GM12872 (cell line): ENCODE measurements around the gene PRF1.
A peak's percentile ranks its signal among the peaks of the same experiment; 100 is the strongest.

Experiments used
- TF ChIP-seq, protein P1 (sequence below): IDR thresholded peaks from 3 replicates; pipeline ENCODE4 v1.5.1; 2011; ENCODE audit warnings: low read depth, mild to moderate bottlenecking, low read length, moderate library complexity; ENCODE audit not compliant: insufficient read depth

PRF1 gene

DNA sequence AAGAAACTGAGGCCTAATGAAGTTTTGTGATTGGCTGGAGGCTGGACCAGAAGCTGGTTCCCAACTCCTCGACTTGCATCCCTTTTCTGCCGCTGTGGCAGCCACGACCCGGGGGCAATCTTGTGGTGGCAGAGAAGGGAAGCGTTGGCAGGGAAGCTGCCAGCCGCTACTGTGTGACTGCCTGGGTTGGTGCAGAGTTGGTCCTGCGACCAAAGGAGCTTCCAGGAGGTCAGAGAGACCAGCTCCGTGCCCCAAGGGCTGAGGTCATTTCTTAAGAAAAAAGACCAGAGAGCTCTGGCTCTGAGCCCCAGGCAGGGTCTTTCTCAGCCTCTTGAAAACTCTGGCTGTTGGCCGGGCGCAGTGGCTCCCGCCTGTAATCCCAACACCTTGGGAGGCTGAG is 47.2 kb downstream of the PRF1 start:
- TF ChIP-seq, protein P1, sequence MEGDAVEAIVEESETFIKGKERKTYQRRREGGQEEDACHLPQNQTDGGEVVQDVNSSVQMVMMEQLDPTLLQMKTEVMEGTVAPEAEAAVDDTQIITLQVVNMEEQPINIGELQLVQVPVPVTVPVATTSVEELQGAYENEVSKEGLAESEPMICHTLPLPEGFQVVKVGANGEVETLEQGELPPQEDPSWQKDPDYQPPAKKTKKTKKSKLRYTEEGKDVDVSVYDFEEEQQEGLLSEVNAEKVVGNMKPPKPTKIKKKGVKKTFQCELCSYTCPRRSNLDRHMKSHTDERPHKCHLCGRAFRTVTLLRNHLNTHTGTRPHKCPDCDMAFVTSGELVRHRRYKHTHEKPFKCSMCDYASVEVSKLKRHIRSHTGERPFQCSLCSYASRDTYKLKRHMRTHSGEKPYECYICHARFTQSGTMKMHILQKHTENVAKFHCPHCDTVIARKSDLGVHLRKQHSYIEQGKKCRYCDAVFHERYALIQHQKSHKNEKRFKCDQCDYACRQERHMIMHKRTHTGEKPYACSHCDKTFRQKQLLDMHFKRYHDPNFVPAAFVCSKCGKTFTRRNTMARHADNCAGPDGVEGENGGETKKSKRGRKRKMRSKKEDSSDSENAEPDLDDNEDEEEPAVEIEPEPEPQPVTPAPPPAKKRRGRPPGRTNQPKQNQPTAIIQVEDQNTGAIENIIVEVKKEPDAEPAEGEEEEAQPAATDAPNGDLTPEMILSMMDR: no peak

DNA sequence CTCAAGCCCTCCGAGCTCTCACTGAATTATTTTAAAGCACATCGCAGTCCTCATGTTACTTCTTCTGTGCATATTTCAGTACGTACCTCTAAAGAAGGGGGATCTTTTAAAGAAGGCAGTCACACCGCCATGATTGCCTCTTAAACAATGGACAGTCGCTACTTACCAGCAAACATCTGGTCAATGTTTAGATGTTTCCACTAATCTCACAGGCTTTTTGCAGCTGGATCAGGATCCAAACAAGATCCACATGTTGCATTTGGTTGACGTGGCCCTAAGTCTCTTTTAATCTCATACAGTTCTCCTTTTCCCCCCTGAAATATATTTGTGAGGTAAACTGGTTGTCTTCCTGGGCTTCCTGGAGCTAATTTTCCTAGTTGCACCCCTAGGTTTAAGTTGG is 50.0 kb downstream of the PRF1 start:
- TF ChIP-seq, protein P1: no peak

DNA sequence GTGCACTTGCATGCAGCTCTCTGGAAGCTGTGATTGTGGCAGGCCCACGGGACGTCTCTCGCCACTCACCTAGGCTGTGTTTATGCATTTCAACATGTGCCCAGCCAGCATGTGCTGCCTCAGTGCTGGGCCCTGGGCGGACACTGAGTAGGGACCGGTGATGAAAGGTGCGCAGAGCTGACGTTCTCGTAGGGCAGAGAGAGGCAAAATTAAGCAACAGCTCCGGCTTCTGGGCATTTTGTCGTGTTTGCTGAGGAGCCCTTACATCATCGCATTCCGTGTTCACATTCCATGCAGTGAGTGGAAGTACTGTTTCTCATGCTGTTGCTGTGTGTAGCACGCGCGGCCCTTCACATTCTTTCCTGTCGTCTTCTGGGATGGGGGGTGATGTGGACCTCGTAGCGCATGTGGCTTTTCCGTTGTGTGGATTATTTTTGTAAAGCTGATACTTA is 50.5 kb downstream of the PRF1 start:
- TF ChIP-seq, protein P1: no peak

DNA sequence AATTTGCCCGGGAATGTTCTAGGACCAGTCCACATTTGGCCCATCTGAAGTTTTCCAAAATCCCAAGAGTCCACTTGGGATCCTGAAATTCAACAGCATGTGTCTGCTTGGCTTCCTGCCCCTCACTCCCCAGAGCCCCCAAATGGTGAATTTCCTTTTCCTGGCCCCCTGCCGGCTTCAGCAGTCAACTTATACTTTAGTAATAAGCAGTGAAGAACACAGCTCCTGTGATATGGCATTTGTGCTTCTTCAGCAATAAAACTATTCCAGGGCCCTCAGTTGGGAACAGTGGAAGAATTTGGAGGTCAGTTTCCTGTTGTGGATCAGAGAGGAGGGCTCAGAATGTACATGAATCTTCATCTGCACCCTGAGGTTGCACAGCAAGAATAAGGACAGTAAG is 51.1 kb downstream of the PRF1 start:
- TF ChIP-seq, protein P1: no peak

DNA sequence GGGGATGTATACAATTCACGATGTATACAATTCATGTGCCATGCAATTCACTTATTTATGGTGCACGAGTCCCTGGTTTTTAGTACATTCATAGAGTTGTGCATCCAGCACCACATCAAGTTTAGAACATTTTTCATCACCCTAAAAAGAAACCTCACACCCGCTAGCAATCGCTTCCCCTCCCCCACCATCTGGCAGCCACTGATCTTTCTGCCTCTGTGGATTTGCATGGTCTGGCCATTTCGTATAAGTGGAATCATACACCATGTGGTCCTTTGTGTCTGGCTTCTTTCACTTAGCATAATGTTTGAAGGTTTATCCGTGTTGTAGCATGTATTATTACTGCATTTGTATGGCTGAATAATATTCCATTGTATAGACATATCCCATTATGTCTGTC is 52.1 kb downstream of the PRF1 start:
- TF ChIP-seq, protein P1: no peak

DNA sequence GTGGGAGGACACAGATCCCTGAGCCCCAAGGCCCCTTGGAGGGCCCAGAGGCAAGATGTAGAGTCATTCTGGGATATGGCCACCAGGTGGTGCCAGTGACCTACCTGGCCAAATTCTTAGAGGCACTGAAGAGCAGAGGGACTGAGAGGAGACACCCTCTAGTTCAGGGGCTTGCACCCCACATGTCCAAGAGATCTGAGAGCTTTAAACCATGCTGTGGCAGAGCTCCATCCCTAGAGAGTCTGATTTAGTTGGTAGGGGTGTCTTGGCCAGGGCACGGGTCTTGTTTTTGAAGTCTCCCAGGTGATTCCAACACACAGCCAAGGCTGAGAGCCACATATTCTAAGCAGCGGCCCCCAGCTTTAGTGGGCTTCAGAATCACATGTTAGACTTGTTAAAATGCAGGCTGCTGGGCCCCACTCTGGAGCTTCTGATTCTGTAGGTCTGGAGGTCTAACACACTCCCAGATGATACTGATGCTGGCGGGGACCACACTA is 52.5 kb downstream of the PRF1 start:
- TF ChIP-seq, protein P1: peak; percentile 90

DNA sequence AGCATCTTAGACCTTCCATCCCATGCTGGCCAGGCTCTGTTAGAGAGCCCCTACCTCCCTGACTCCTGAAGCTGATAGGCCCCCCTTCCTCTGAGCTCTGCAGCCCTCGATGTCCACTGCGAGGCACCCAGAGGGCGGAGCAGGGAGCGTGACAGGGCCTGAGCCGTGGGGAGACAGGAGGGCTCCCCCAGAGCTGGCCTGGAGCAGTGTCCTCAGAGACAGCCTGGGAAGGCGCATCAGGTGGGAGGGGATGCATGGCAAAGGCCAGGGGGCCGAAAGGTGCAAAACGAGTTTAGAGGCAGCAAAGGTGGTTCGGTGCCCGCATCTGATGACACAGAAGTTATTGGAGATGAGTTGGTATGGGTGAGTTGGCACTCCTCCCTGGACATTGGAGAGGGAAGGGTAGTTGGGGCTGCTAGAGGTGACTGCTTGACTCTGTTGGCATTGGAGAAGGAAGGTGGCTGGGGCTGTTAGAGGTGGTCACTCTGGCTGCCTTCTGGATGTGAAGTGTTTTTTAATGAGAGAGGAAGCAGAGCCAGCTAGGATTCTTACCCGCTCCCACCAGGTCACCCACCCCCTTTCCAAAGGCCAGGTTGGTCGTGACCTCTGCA is 53.1 kb downstream of the PRF1 start:
- TF ChIP-seq, protein P1: no peak
